ENCODE results near the gene TMA7B.
A peak's percentile ranks its signal among the peaks of the same experiment; 100 is the strongest.

The TMA7B gene

DNA sequence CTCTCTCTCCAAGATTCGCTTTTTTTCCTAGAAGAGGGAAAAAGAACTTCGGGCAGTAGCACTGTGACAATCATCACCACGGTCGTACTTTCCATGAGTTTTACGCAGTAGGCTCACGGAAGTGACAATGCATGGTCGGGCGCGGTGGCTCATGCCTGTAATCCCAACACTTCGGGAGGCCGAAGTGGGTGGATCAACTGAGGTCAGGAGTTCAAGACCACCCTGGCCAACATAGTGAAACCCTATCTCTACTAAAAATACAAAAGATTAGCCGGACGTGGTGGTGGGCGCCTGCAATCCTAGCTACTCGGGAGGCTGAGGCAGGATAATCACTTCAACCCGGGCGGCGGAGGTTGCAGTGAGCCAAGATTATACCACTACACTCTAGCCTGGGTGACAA is 35.9 kb upstream of the TMA7B start:
- DNase-seq (ENCODE audit: insufficient read length) = no peak
- FAIRE-seq = no peak
- TF ChIP-seq POLR2AphosphoS5 (IDR thresholded peaks at IDR 0.05; ENCODE audit: low read depth, low read length) = no peak
- no peak for TF ChIP-seq POLR2A (IDR thresholded peaks at IDR 0.05; ENCODE audit: low read depth, low read length)
- no peak for TF ChIP-seq TAF1 (IDR thresholded peaks at IDR 0.05; ENCODE audit: borderline replicate concordance, low read depth, low read length)

DNA sequence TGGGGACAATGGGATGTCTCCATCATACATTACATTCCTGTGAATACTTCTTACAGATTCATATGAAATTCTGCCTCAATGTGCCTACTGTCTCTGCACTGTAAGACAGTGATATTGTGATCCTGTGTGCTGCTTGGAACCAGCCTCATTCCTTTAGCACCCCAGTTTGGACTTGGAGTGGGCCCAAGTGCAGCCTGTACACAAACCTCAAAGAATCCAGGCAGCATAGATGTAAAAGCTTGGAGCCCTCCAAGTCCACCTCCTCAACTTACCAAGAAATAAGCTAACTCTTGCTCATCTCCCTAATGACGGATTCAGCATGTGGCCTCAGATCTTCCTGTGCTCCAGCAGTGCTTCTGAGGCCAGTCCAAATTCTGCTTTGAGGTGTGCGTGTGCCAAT is 34.9 kb upstream of the TMA7B start:
- TF ChIP-seq POLR2AphosphoS5 (IDR thresholded peaks at IDR 0.05; ENCODE audit: low read depth, low read length) = no peak
- TF ChIP-seq POLR2A (IDR thresholded peaks at IDR 0.05; ENCODE audit: low read depth, low read length) = no peak
- TF ChIP-seq TAF1 (IDR thresholded peaks at IDR 0.05; ENCODE audit: borderline replicate concordance, low read depth, low read length) = no peak
- DNase-seq (ENCODE audit: insufficient read length) = no peak
- FAIRE-seq = no peak

DNA sequence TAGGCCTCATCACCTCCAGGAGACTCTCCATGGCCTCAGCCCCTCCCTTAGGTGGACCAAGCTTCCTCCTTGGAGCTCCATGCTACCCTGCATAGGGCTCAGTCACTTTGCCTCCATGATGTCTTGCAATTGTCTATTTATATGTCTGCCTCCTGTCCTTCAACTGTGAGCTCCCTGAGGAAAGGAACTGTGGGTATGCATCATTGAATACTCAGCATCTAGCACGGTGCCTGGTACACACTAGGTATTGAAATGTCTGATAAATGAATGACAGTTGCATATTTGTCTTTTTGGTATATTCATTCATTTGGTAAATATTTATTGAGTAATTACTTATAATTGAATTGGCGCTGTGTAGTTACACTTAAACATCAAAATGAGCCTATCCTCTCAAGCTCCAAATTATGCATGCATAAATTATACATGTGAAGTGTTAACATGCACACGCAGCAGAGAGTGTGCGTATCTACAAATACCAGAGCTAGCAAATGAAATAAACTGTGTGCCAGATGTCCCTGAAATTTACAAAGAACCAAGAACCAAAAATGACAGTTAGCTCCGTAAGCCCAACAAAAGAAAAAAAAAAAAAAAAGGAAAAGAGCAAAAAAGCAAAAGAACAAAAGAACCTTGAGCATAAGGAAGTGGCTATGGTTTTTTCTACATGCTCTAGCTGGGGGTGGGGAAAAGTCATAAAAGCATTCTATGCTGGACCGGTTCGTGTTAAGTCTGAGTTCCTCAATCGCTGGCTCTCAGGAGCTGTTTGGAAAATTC is 34.1 kb upstream of the TMA7B start:
- DNase-seq (ENCODE audit: insufficient read length) = no peak
- no peak for TF ChIP-seq POLR2AphosphoS5 (IDR thresholded peaks at IDR 0.05; ENCODE audit: low read depth, low read length)
- no peak for TF ChIP-seq TAF1 (IDR thresholded peaks at IDR 0.05; ENCODE audit: borderline replicate concordance, low read depth, low read length)
- TF ChIP-seq POLR2A (IDR thresholded peaks at IDR 0.05; ENCODE audit: low read depth, low read length) = no peak
- FAIRE-seq = no peak

DNA sequence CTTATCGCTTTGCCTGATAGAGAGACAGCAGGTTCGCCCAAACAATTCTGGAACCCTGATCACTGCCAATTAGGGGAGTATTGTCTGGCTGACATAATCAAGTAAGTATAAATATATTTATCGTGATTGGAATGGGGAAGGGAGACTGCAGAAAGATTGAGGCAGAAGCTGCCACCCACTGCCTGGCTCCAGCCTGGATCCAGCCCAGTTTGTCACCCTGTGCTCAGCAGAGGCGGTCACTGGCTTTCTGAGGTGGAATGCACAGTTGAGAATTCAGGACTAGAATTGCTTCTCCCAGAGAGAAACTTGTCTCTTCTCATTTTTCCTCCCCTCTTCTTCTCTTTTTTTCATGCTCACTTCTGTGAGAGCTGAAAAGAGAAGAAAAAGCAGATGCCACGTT is 33.4 kb upstream of the TMA7B start:
- DNase-seq (ENCODE audit: insufficient read length) (no peak), FAIRE-seq (no peak)

DNA sequence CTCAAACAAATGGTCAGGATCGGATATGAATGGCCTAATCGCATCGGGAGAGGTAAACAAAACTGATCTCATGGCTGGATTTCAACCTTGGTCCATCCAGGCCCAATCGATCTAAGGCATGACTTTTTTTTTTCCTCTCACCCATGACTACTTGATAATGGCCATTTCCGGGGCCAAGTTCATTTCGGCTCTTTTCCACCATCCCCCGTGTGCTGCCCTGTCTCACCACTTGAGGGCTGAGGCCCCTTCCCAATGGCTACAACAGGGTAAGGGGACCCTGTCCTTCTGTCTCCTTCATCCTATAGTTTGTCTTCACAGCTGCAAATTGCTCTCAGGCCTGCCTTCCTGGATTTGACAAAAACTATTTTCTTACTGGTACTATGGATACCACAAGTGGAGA is 32.7 kb upstream of the TMA7B start:
- DNase-seq (ENCODE audit: insufficient read length) (no peak), FAIRE-seq (no peak)
- no peak for TF ChIP-seq POLR2A (IDR thresholded peaks at IDR 0.05; ENCODE audit: low read depth, low read length)
- no peak for TF ChIP-seq POLR2AphosphoS5 (IDR thresholded peaks at IDR 0.05; ENCODE audit: low read depth, low read length)
- no peak for TF ChIP-seq TAF1 (IDR thresholded peaks at IDR 0.05; ENCODE audit: borderline replicate concordance, low read depth, low read length)

More for the DNA sequence above, 33.4 kb upstream of the TMA7B start:
- TF ChIP-seq POLR2A (IDR thresholded peaks at IDR 0.05; ENCODE audit: low read depth, low read length) = no peak
- TF ChIP-seq POLR2AphosphoS5 (IDR thresholded peaks at IDR 0.05; ENCODE audit: low read depth, low read length) = no peak
- no peak for TF ChIP-seq TAF1 (IDR thresholded peaks at IDR 0.05; ENCODE audit: borderline replicate concordance, low read depth, low read length)

DNA sequence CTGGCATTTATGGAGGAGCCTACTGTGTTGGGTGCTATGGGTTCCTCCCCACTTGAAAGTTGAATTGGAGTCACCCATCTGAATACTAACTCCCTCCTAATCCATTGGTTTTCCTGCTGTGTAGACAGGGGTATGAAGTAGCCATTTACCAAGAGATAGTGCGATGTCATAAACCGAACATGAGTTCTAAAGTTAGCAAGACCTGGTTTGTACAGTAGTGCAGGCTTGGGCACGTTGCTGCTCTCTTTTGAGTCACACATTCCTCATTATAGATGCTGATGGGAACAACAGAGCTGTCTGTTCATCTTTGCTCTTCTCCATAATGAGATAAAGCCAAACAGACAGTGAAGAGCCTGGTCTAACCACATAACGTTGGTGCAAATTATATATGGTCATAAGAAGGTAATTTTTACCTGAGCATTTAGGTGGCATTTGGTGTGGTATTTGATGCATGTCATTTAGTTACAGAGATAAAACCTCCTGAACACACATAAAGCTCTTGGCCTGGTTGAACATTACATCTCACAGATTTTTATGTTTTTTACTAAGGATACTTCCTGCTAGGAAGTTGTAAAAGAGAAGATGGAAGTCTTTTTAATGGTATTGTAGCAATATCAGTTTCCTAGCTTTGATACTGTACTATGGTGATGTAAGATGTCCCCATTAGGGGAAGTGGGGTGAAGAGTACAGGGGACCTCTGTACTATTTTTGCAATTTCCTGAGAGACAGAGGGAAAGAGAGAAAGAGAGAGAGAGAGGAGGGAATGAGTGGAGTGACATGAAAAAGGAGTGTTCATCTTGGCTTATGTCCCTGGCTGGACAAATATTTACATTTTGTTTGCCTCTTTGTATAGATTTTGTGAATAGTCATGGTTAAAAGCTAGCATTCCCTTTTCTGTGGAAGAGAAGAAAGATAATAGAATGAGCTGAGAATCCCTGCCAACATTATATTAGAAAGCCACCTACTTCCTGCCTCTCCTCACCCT is 31.4 kb upstream of the TMA7B start:
- FAIRE-seq (no peak), DNase-seq (ENCODE audit: insufficient read length) (no peak)
- TF ChIP-seq POLR2AphosphoS5 (IDR thresholded peaks at IDR 0.05; ENCODE audit: low read depth, low read length) = no peak
- TF ChIP-seq TAF1 (IDR thresholded peaks at IDR 0.05; ENCODE audit: borderline replicate concordance, low read depth, low read length) = no peak
- no peak for TF ChIP-seq POLR2A (IDR thresholded peaks at IDR 0.05; ENCODE audit: low read depth, low read length)

DNA sequence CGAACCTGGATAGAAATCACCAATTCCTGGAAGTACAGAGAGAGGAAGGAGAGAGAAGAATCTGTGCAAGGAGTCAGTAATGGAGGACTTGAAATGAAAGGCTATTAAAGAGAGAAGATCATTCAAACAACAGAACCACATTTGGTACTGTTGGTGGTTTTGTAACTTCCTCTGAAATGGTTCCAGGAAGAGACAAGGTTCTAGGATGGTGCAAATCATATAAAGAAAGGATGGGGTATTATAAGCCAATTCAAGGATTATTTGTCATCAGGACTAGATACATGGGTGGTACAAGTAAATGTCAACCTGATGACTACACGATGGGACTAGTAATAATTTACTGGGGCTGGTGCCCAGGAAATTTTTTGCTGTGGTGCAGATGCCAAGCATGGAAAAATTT is 28.9 kb upstream of the TMA7B start:
- DNase-seq (ENCODE audit: insufficient read length) (no peak), FAIRE-seq (no peak)
- TF ChIP-seq TAF1 (IDR thresholded peaks at IDR 0.05; ENCODE audit: borderline replicate concordance, low read depth, low read length) (no peak), POLR2AphosphoS5 (IDR thresholded peaks at IDR 0.05; ENCODE audit: low read depth, low read length) (no peak), POLR2A (IDR thresholded peaks at IDR 0.05; ENCODE audit: low read depth, low read length) (no peak)

DNA sequence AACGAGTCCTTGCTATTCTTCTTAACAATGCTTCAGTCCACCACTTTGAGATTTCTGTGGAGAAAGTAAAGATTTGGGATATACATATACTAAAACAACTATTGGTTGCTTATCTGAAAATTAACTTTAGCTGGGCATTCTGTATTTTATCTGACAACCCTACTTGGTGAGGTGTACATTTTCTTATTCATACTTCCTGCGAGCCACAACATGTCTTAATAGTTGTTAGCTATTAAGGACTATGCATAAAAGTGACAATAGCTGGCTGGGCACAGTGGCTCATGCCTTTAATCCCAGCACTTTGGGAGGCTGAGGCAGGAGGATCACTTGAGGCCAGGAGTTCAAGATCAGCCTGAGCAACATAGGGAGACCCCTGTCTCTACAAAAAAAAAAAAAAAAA is 28.0 kb upstream of the TMA7B start:
- FAIRE-seq = no peak
- no peak for DNase-seq (ENCODE audit: insufficient read length)
- TF ChIP-seq TAF1 (IDR thresholded peaks at IDR 0.05; ENCODE audit: borderline replicate concordance, low read depth, low read length) (no peak), POLR2A (IDR thresholded peaks at IDR 0.05; ENCODE audit: low read depth, low read length) (no peak)

DNA sequence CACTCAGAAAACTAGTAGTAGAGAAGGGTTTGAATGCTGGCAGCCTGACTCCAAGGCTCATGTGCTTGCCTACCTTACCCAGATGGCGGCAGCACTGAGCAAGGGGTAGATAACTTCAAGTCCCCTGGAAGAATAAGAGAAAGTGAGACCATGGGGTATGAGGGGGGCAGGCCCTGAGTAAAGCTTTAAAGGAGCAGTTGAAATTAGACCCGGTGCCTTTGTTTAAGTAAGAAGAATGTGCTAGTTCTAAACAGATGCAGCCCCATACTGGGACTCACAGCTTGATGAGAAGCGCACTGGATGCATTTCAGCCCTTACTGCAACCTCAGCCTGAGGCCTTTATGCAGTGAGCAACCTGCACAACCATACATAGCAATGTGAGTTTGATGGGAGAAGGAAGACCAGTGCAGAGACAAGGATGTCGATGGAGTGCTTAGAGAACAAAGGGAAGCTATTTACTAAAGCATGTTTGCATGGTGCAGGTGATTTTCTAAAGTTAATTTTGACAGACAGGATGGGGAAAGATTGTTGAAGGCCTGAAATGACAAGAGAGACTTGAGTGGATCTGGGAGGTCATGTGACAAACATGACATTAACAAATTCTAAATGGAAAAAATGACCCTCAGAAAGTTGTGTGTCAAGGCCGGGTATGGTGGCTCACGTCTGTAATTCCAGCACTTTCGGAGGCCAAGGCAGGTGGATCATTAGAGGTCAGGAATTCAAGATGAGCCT is 27.1 kb upstream of the TMA7B start:
- DNase-seq (ENCODE audit: insufficient read length) = no peak
- peak; percentile 73 for FAIRE-seq
- TF ChIP-seq TAF1 (IDR thresholded peaks at IDR 0.05; ENCODE audit: borderline replicate concordance, low read depth, low read length) = no peak
- TF ChIP-seq POLR2AphosphoS5 (IDR thresholded peaks at IDR 0.05; ENCODE audit: low read depth, low read length) = no peak
- no peak for TF ChIP-seq POLR2A (IDR thresholded peaks at IDR 0.05; ENCODE audit: low read depth, low read length)

DNA sequence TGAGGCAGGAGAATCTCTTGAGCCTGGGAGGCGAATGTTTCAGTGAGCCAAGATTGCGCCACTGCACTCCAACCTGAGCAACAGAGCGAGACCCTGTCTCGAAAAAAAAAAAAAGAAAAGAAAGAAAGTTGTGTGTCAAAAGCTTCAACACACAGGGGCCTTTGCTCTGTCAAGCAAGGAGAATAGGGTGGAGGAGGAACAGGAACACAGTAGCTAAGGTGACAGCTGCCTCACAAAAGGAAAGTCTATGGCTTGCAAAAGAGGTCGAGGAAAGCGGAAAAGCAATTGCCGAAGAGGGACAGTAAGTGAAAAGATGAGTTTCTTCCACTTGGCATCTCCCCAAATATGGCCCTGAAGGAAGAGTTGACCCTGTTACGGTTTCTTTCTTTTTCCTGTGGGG is 26.5 kb upstream of the TMA7B start:
- TF ChIP-seq POLR2AphosphoS5 (IDR thresholded peaks at IDR 0.05; ENCODE audit: low read depth, low read length) = no peak
- TF ChIP-seq TAF1 (IDR thresholded peaks at IDR 0.05; ENCODE audit: borderline replicate concordance, low read depth, low read length) = no peak
- no peak for TF ChIP-seq POLR2A (IDR thresholded peaks at IDR 0.05; ENCODE audit: low read depth, low read length)
- FAIRE-seq (no peak), DNase-seq (ENCODE audit: insufficient read length) (no peak)

DNA sequence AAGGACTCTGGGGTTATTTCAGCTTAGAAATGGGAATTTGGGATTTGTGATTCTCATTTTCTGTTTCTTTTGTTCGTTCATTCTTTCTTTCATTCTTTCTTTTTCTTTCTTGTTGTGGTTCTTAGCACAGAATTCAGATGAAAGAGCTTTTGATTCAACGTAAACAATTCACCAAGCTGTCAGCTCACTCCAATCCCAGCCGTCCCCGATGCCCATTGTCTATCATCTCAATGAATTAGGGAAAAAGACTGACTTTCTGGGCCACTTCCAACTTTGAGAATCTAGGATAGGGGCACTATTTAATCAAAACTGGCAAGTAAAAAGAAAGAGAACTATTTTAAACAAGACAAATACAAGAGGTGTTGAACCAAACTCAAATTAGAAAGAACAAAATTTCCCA is 25.1 kb upstream of the TMA7B start:
- TF ChIP-seq POLR2A (IDR thresholded peaks at IDR 0.05; ENCODE audit: low read depth, low read length) (no peak), TAF1 (IDR thresholded peaks at IDR 0.05; ENCODE audit: borderline replicate concordance, low read depth, low read length) (no peak), POLR2AphosphoS5 (IDR thresholded peaks at IDR 0.05; ENCODE audit: low read depth, low read length) (no peak)
- no peak for FAIRE-seq
- no peak for DNase-seq (ENCODE audit: insufficient read length)

All from GM12892 (cell line).